GM18870 (cell line): ENCODE data around the gene PCDHGB4.
"Not testable (repeated sequence)": the region's sequence is repeated elsewhere in the genome, so short reads cannot be mapped to it uniquely, and the experiment has no call there.

ENCODE experiments used
- ATAC-seq: cut with Tn5 transposase; IDR thresholded peaks from one replicate; pipeline ENCODE4 v1.9.1; 2021; ENCODE audit warnings: moderate library complexity; ENCODE audit not compliant: unreplicated experiment

The PCDHGB4 gene

DNA sequence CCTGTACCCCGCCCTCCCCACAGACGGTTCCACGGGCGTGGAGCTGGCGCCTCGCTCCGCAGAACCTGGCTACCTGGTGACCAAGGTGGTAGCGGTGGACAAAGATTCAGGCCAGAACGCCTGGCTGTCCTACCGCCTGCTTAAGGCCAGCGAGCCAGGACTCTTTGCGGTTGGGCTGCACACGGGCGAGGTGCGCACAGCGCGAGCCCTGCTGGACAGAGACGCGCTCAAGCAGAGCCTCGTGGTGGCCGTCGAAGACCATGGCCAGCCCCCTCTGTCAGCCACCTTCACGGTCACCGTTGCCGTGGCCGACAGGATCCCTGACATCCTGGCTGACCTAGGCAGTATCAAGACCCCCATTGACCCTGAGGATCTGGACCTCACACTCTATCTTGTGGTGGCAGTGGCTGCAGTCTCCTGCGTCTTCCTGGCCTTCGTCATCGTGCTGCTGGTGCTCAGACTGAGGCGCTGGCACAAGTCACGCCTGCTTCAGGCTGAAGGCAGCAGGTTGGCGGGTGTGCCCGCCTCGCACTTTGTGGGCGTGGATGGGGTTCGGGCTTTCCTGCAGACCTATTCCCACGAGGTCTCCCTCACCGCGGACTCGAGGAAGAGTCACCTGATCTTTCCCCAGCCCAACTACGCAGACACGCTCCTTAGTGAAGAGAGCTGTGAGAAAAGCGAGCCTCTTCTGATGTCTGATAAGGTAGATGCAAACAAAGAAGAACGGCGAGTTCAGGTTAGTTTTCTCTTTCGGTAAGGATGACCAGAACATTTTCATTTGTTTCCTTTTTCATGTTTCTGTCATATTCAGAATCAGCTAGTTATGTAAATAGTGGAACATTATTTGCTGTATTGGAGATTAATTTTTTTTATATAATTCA is 21.2 kb upstream of the PCDHGB4 start:
- ATAC-seq = no peak

DNA sequence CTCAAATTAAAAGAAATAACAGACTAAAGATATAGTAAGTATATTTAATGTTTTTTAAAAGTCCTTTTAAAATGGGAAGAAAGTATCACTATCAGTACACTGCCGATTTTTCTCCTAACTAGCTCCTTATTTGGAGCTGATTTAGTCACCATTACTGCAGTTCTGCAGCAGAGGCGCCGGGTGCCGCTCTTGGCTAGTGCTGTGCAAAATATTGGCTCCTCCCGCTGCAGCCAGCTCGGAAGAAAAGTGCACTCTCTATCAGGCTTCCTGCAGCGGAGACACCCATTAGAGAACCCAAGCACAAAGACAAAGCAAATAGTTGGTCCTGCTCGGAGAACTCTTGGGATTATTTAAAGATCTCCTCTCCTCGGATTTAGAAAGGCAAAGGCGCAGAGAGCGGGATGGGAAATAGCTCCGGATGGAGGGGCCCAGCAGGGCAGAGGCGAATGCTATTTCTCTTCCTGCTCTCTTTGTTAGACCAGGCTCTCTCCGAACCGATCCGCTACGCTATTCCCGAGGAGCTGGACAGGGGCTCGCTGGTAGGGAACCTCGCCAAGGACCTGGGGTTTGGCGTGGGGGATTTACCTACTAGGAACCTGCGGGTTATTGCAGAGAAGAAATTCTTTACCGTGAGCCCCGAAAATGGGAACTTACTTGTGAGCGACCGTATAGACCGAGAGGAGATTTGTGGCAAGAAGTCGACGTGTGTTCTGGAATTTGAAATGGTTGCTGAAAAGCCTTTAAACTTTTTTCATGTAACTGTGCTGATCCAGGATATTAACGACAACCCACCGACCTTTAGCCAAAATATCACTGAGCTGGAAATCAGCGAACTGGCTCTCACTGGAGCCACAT is 17.3 kb upstream of the PCDHGB4 start, which contains the start of gene PCDHGB3:
PCDHGB3 (plus strand) TSS at position 249 of the 855 bp plus-strand sequence; CDS start at position 402, 153 bp downstream.
- peak; percentile 94 for ATAC-seq

DNA sequence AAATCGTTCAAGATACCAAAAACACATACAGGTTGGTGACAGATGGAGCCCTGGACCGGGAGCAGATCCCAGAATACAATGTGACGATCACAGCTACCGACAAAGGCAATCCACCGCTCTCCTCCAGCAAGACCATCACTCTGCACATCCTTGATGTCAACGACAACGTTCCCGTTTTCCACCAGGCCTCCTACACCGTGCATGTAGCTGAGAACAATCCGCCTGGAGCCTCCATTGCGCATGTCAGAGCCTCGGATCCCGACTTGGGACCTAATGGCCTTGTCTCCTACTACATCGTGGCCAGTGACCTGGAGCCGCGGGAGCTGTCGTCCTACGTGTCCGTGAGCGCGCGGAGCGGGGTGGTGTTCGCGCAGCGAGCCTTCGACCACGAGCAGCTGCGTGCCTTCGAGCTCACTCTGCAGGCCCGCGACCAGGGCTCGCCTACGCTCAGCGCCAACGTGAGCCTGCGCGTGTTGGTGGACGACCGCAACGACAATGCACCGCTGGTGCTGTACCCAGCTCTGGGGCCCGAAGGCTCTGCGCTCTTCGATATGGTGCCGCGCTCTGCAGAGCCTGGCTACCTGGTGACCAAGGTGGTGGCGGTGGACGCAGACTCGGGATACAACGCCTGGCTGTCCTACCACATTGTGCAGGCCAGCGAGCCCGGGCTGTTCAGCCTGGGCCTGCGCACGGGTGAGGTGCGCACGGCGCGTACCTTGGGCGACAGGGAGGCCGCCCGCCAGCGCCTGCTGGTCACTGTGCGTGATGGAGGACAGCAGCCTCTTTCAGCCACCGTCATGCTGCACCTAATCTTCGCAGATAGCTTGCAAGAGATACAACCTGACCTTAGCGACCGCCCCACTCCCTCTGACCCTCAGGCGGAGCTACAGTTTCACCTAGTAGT is 15.7 kb upstream of the PCDHGB4 start:
- ATAC-seq = no peak

DNA sequence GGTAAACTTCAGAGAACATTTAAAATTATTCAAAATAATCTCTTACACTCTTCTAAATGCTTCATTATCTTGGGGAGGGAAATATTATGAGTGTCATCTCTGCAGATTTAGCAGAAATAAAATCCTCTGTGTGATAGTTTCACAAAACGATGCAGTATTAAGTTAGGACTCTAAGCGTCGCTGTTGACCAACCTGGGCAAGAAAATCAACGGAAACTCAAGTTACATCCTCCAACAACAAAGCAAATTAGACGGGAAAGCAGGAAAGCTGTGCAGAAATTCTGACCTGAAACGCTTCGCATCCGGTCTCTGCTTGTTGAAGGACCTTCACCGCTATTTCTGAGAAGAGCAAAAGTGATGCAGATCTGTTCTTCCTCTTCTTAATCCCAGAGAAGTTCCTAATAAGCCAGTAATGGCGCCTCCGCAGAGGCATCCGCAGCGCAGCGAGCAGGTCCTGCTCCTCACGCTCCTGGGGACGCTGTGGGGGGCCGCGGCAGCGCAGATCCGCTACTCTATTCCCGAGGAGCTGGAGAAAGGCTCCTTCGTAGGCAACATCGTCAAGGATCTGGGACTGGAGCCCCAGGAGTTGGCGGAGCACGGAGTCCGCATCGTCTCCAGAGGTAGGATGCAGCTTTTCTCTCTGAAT is 13.7 kb upstream of the PCDHGB4 start, which contains the start of gene PCDHGA6:
PCDHGA6 (plus strand) TSS at position 219 of the 645 bp plus-strand sequence; CDS start at position 412, 193 bp downstream.
- ATAC-seq = no peak

DNA sequence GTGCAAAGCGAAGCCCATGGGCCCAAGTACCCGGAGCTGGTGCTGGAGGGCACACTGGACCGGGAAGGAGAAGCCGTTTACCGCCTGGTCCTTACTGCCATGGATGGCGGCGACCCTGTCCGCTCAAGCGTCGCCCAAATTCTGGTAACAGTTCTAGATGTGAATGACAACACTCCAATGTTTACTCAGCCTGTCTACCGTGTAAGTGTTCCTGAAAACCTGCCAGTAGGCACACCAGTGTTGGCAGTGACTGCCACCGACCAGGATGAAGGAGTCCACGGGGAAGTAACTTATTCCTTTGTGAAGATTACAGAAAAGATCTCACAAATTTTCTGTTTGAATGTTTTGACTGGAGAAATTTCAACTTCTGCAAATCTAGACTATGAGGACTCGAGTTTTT is 12.9 kb upstream of the PCDHGB4 start:
- no peak for ATAC-seq

DNA sequence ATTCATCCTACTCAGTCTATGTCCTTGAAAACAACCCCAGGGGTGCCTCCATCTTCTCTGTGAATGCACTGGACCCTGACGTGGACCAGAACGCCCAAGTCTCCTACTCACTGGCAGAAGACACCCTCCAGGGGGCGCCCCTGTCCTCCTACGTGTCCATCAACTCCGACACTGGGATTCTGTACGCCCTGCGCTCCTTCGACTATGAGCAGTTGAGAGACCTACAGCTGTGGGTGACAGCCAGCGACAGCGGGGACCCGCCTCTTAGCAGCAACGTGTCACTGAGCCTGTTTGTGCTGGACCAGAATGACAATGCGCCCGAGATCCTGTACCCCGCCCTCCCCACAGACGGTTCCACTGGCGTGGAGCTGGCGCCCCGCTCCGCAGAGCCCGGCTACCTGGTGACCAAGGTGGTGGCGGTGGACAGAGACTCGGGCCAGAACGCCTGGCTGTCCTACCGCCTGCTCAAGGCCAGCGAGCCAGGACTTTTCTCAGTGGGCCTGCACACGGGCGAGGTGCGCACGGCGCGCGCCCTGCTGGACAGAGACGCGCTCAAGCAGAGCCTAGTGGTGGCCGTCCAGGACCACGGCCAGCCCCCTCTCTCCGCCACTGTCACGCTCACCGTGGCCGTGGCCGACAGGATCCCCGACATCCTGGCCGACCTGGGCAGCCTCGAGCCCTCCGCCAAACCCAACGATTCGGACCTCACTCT is 11.9 kb upstream of the PCDHGB4 start:
- not testable (repeated sequence) for ATAC-seq

DNA sequence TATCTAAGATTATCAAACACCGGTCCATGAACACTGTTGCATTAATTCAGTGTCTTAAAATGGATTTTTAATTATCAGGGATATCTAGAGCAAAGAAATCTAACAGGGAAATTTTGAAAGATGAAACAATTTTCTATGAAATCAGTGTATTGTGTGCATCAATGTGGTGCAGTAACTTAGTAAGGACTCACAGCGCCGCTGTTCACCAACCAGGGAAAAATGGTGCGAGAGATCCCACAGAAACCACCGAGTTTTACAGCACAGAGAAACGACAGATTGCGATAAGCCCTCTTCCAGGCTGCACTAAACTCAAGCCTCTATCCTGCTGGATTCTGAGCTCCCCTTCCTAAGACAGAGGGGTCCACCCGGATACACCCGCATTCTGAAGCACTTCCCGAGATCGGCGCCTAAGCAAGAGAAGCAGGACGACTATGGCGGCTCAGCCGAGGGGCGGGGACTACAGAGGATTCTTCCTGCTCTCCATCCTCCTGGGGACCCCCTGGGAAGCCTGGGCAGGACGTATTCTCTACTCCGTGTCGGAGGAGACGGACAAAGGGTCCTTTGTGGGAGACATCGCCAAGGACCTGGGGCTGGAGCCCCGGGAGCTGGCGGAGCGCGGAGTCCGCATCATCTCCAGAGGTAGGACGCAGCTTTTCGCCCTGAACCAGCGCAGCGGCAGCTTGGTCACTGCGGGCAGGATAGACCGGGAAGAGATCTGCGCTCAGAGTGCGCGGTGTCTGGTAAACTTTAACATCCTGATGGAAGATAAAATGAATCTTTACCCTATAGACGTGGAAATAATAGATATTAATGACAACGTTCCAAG is 4.8 kb upstream of the PCDHGB4 start, which contains the start of gene PCDHGA7:
PCDHGA7 (plus strand) TSS at position 274 of the 826 bp plus-strand sequence; CDS start at position 432, 158 bp downstream.
- no peak for ATAC-seq

DNA sequence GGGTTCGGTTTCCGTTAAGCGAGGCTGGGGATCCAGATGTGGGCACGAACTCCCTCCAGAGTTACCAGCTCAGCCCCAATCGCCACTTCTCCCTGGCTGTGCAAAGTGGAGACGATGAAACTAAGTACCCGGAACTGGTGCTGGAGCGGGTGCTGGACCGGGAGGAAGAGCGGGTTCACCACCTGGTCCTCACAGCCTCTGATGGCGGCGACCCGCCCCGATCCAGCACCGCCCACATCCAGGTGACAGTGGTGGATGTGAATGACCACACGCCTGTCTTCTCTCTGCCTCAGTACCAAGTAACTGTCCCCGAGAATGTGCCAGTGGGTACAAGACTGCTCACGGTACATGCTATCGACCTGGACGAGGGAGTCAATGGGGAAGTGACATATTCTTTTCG is 4.2 kb upstream of the PCDHGB4 start:
- no peak for ATAC-seq

DNA sequence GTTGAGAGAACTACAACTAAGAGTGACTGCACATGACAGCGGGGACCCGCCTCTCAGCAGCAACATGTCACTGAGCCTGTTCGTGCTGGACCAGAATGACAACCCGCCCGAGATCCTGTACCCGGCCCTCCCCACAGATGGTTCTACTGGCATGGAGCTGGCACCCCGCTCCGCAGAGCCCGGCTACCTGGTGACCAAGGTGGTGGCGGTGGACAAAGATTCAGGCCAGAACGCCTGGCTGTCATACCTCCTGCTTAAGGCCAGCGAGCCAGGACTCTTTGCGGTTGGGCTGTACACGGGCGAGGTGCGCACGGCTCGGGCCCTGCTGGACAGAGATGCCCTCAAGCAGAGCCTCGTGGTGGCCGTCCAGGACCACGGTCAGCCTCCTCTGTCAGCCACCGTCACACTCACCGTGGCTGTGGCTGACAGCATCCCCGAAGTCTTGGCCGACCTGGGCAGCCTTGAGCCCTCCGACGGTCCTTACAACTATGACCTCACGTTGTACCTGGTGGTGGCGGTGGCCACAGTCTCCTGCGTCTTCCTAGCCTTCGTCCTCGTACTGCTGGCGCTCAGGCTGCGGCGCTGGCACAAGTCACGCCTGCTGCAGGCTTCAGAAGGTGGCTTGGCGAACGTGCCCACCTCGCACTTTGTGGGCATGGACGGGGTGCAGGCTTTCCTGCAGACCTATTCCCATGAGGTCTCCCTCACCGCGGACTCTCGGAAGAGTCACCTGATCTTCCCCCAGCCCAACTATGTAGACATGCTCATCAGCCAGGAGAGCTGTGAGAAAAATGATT is 2.8 kb upstream of the PCDHGB4 start:
- ATAC-seq = no peak

DNA sequence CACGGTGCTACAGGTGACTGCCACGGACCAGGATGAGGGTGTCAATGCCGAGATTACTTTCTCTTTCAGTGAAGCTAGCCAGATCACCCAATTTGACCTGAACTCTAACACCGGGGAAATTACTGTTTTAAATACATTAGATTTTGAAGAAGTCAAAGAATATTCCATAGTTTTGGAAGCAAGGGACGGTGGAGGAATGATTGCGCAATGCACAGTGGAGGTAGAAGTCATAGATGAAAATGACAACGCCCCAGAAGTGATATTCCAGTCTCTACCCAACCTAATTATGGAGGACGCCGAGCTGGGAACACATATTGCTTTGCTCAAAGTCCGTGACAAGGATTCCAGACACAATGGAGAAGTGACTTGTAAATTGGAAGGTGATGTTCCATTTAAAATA is 1.2 kb downstream of the PCDHGB4 start:
- no peak for ATAC-seq

DNA sequence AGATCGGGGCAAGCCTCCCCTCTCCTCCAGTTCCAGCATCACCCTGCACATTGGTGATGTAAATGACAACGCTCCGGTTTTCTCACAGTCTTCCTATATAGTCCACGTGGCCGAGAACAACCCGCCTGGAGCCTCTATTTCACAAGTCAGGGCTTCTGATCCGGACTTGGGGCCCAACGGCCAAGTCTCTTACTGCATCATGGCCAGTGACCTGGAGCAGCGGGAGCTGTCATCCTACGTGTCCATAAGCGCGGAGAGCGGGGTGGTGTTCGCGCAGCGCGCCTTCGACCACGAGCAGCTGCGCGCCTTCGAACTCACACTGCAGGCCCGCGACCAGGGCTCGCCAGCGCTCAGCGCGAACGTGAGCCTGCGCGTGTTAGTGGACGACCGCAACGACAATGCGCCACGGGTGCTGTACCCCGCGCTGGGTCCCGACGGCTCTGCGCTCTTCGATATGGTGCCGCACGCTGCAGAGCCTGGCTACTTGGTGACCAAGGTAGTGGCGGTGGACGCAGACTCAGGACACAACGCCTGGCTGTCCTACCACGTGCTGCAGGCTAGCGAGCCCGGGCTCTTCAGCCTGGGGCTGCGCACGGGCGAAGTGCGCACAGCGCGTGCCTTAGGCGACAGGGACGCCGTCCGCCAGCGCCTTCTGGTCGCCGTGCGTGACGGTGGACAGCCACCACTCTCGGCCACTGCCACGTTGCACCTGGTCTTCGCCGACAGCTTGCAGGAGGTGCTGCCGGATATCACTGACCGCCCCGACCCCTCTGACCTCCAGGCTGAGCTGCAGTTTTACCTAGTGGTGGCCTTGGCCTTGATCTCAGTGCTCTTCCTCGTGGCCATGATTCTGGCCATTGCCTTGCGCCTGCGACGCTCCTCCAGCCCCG is 1.9 kb downstream of the PCDHGB4 start:
- no peak for ATAC-seq

DNA sequence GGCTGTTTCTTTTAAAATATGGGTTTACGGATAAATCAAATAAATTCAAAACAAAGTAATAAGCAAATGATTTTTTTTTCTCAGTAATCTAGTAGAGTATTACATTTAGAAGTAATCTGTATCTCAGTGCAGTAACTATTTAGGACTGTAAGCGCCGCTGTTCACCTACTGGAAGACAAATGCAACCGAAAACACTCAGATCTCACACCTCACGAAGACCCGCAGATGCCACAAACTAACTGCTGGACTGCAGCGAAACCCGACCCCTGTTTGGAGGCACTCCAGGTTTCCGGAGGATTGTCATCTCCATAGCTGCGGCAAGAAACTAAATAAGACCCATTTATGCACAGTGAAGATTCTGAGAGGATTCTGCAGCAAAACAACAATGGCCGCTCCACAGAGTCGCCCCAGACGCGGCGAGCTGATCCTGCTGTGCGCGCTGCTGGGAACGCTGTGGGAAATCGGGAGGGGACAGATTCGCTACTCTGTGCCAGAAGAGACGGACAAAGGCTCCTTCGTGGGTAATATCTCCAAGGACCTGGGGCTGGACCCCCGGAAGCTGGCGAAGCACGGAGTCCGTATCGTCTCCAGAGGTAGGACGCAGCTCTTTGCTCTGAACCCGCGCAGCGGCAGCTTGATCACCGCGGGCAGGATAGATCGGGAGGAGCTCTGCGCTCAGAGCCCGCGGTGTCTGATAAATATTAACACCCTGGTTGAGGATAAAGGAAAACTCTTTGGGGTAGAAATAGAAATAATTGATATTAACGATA is 5.1 kb downstream of the PCDHGB4 start, which contains the start of gene PCDHGA8:
PCDHGA8 (plus strand) TSS at position 205 of the 770 bp plus-strand sequence; CDS start at position 386, 181 bp downstream.
- no peak for ATAC-seq

DNA sequence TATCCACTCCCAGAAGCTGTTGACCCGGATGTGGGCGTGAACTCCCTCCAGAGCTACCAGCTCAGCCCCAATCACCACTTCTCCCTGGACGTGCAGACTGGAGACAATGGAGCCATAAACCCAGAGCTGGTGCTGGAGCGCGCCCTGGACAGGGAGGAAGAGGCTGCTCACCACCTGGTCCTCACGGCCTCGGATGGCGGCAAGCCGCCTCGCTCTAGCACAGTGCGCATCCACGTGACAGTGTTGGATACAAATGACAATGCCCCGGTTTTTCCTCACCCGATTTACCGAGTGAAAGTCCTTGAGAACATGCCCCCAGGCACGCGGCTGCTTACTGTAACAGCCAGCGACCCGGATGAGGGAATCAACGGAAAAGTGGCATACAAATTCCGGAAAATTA is 5.8 kb downstream of the PCDHGB4 start:
- ATAC-seq = no peak

DNA sequence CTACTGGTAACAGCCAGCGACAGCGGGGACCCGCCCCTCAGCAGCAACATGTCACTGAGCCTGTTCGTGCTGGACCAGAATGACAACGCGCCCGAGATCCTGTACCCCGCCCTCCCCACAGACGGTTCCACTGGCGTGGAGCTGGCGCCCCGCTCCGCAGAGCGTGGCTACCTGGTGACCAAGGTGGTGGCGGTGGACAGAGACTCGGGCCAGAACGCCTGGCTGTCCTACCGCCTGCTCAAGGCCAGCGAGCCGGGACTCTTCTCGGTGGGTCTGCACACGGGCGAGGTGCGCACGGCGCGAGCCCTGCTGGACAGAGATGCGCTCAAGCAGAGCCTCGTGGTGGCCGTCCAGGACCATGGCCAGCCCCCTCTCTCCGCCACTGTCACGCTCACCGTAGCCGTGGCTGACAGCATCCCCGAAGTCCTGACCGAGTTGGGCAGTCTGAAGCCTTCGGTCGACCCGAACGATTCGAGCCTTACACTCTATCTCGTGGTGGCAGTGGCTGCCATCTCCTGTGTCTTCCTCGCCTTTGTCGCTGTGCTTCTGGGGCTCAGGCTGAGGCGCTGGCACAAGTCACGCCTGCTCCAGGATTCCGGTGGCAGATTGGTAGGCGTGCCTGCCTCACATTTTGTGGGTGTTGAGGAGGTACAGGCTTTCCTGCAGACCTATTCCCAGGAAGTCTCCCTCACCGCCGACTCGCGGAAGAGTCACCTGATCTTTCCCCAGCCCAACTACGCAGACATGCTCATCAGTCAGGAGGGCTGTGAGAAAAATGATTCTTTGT is 7.1 kb downstream of the PCDHGB4 start:
- ATAC-seq = not testable (repeated sequence)
